GM23338 (cell line): ENCODE data around the gene R3HDM1.

Experiments
- CTCF ChIP-seq, 2 experiments: fragments of 200-600 bp in 1 of 2; sonication (generic) in 1 of 2; conservative IDR thresholded peaks; 2 replicates each; pipeline versions ENCODE4 v1.5.1 to v1.6.1; 2016 to 2017; ENCODE audit warnings: antibody characterized with exemption in 2 of 2, low read depth in 2 of 2, mild to moderate bottlenecking in 2 of 2, moderate library complexity in 1 of 2
- EZH2 ChIP-seq: fragments of 200-600 bp; sonication (generic); IDR thresholded peaks from one replicate; pipeline ENCODE4 v1.8.0; 2017; ENCODE audit warnings: antibody characterized with exemption, mild to moderate bottlenecking, low read depth; ENCODE audit not compliant: unreplicated experiment
- EZH2phosphoT487 ChIP-seq: fragments of 200-600 bp; sonication (generic); IDR thresholded peaks from one replicate; pipeline ENCODE4 v1.8.1; 2018; ENCODE audit warnings: antibody characterized with exemption; ENCODE audit not compliant: unreplicated experiment
- POLR2AphosphoS5 ChIP-seq: IDR thresholded peaks from 2 replicates; pipeline ENCODE4 v1.6.1; 2016; ENCODE audit warnings: antibody characterized with exemption, low read depth
- TF ChIP-seq, protein P1 (sequence below): IDR thresholded peaks from one replicate; pipeline ENCODE4 v1.6.1; 2018; ENCODE audit warnings: antibody characterized with exemption; ENCODE audit not compliant: unreplicated experiment

- TF ChIP-seq CTCF (conservative IDR thresholded peaks at IDR 0.05; ENCODE audit: low read depth in 2 of 2), result no peak
- TF ChIP-seq EZH2, result no peak
- TF ChIP-seq, protein P1, sequence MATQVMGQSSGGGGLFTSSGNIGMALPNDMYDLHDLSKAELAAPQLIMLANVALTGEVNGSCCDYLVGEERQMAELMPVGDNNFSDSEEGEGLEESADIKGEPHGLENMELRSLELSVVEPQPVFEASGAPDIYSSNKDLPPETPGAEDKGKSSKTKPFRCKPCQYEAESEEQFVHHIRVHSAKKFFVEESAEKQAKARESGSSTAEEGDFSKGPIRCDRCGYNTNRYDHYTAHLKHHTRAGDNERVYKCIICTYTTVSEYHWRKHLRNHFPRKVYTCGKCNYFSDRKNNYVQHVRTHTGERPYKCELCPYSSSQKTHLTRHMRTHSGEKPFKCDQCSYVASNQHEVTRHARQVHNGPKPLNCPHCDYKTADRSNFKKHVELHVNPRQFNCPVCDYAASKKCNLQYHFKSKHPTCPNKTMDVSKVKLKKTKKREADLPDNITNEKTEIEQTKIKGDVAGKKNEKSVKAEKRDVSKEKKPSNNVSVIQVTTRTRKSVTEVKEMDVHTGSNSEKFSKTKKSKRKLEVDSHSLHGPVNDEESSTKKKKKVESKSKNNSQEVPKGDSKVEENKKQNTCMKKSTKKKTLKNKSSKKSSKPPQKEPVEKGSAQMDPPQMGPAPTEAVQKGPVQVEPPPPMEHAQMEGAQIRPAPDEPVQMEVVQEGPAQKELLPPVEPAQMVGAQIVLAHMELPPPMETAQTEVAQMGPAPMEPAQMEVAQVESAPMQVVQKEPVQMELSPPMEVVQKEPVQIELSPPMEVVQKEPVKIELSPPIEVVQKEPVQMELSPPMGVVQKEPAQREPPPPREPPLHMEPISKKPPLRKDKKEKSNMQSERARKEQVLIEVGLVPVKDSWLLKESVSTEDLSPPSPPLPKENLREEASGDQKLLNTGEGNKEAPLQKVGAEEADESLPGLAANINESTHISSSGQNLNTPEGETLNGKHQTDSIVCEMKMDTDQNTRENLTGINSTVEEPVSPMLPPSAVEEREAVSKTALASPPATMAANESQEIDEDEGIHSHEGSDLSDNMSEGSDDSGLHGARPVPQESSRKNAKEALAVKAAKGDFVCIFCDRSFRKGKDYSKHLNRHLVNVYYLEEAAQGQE, result no peak
- no peak for TF ChIP-seq EZH2phosphoT487
- no peak for TF ChIP-seq POLR2AphosphoS5
These were observed 26.5 kb upstream of the R3HDM1 start for GRCh38 chr2:135504811-135505210.
